Astrocyte (in vitro differentiated cells and primary cell): Measurements from ENCODE around the gene TPPP2. TPM values are rescaled to one million over a fixed set of nuclear protein-coding genes. Genes with fewer than 3 reads are reported as not detected.

Source experiments
- DNase-seq: peaks from one replicate; pipeline ENCODE4 v3.0.0-alpha.2; 2010; ENCODE audit warnings: low read depth
- FAIRE-seq: peaks from 2 replicates; lab custom pipeline; 2011; peaks lifted over from hg19 to GRCh38; lab: Jason Lieb, UNC
- H2AFZ ChIP-seq: 2 replicates; pipeline ENCODE4 v1.6.0; 2012; ENCODE audit warnings: low read depth, low read length, inconsistent platforms
- H3K27ac ChIP-seq: 2 replicates; pipeline ENCODE4 v1.5.1; 2011; ENCODE audit warnings: low read depth, low read length, inconsistent platforms
- H3K27me3 ChIP-seq: 2 replicates; pipeline ENCODE4 v1.6.0; 2011; ENCODE audit warnings: low read length, inconsistent platforms; ENCODE audit not compliant: insufficient read depth
- H3K36me3 ChIP-seq: 2 replicates; pipeline ENCODE4 v1.5.1; 2011; ENCODE audit warnings: low read length, inconsistent platforms; ENCODE audit not compliant: insufficient read depth
- H3K4me1 ChIP-seq: 2 replicates; pipeline ENCODE4 v1.5.1; 2011; ENCODE audit warnings: low read length, inconsistent platforms; ENCODE audit not compliant: insufficient read depth
- H3K4me2 ChIP-seq: 2 replicates; pipeline ENCODE4 v1.6.0; 2012; ENCODE audit warnings: low read length, inconsistent platforms
- H3K4me3 ChIP-seq: 2 replicates; pipeline ENCODE4 v1.5.1; 2011; ENCODE audit warnings: low read depth, mild to moderate bottlenecking, low read length, inconsistent platforms; ENCODE audit not compliant: insufficient read depth
- H3K79me2 ChIP-seq: 2 replicates; pipeline ENCODE4 v1.6.0; 2012; ENCODE audit warnings: mild to moderate bottlenecking, low read length, inconsistent platforms; ENCODE audit not compliant: insufficient read depth
- H3K9ac ChIP-seq: 2 replicates; pipeline ENCODE4 v1.6.0; 2012; ENCODE audit warnings: mild to moderate bottlenecking, low read length, inconsistent platforms
- H3K9me3 ChIP-seq: 2 replicates; pipeline ENCODE4 v1.5.1; 2012; ENCODE audit warnings: low read depth, mild to moderate bottlenecking, low read length, inconsistent platforms; ENCODE audit not compliant: insufficient read depth
- H4K20me1 ChIP-seq: 2 replicates; pipeline ENCODE4 v1.6.0; 2012; ENCODE audit warnings: low read length, inconsistent platforms; ENCODE audit not compliant: insufficient read depth
- H3K27ac Mint-ChIP-seq: one replicate; pipeline ENCODE4 v1.8.0; 2021; ENCODE audit warnings: mild to moderate bottlenecking, mixed read lengths; ENCODE audit not compliant: unreplicated experiment
- H3K27me3 Mint-ChIP-seq: one replicate; pipeline ENCODE4 v1.8.0; 2021; ENCODE audit warnings: low read depth, mixed read lengths; ENCODE audit not compliant: unreplicated experiment
- H3K36me3 Mint-ChIP-seq: one replicate; pipeline ENCODE4 v1.8.0; 2021; ENCODE audit warnings: low read depth, mixed read lengths; ENCODE audit not compliant: unreplicated experiment
- H3K4me1 Mint-ChIP-seq: one replicate; pipeline ENCODE4 v1.8.0; 2021; ENCODE audit warnings: low read depth, mixed read lengths; ENCODE audit not compliant: unreplicated experiment
- H3K4me3 Mint-ChIP-seq: one replicate; pipeline ENCODE4 v1.8.0; 2021; ENCODE audit warnings: mild to moderate bottlenecking, moderate library complexity, mixed read lengths; ENCODE audit not compliant: unreplicated experiment
- H3K9me3 Mint-ChIP-seq: one replicate; pipeline ENCODE4 v1.8.0; 2021; ENCODE audit warnings: mild to moderate bottlenecking, mixed read lengths; ENCODE audit not compliant: unreplicated experiment
- EZH2 ChIP-seq: IDR thresholded peaks from 2 replicates; pipeline ENCODE4 v1.6.1; 2012; ENCODE audit warnings: mild to moderate bottlenecking, low read length, inconsistent platforms; ENCODE audit not compliant: insufficient read depth
- total RNA-seq: library from RNA; stranded (reverse); gene quantifications from 2 replicates; pipeline ENCODE4 v1.2.1, GENCODE V29; 2021
- TF ChIP-seq, protein P1 (sequence below): IDR thresholded peaks from 2 replicates; pipeline ENCODE4 v1.5.1; 2011; ENCODE audit warnings: low read depth, mild to moderate bottlenecking, inconsistent platforms, low read length, moderate library complexity; ENCODE audit not compliant: insufficient read depth

TPPP2 gene
- total RNA-seq, 1 donor from 2014 or later = not detected

DNA sequence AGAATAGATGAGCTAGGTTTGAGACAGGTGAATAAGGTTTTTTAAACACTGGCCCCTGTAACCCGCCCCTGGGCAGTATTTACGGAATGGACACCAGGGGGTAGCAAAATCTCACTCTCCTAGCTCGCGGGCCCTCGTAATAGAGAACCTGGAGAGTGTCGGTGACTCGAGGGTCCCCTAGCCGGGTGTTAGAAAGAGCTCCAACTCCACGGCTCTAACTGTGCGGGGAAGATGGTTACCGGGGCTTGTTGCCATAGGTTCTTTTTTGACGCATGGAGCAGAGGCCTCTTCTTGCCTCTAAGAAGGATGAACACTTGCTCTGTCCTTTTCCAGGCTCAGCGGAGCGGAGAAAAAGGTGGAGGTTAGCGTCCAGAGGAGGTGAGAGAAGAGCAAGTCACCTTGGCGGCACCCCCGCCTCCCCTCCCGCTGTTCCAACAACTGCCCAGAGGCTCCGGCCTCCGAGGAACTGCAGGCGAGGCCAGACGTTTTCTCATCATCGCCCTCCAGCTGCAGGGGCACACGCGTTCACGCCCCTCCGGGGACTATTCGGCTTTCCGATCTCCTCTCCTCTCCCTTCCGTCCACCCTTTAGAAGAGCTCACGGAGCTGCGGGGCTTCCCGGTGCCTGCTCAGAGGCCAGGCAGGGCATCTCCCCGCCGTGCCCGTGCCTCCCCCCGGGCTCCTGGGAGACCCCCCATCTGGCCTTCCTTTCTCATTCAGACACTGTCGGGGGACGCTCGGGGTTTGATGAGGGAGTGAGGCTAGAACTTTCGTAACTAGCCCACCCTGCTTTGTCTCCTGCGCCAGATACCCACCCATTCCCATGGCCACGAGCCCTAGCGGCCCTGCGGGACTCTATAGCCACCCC, 38.7 kb downstream of the TPPP2 start:
- Histone ChIP-seq H3K36me3 (peaks cover 12% of the 10 kb centered on the region), H3K4me2 (peak overlapping the region; percentile 99), H3K9ac (peak overlapping the region; percentile 98), H3K4me3 (peak overlapping the region; percentile 67), H3K4me1 (peaks cover 35% of the 10 kb centered on the region), H2AFZ (peak overlapping the region; percentile 61), H3K79me2 (peaks cover 23% of the 10 kb centered on the region), H3K27me3 (no peaks in the 10 kb centered on the region), H3K9me3 (no peaks in the 10 kb centered on the region), H4K20me1 (peaks cover 20% of the 10 kb centered on the region), H3K27ac (peak overlapping the region; percentile 97)
- FAIRE-seq = no peak
- Mint-ChIP-seq H3K27me3 (no peaks in the 10 kb centered on the region), H3K36me3 (peaks cover 7% of the 10 kb centered on the region), H3K9me3 (no peaks in the 10 kb centered on the region), H3K4me3 (peak overlapping the region; percentile 90), H3K27ac (peak overlapping the region; percentile 93), H3K4me1 (peaks cover 37% of the 10 kb centered on the region)
- TF ChIP-seq, protein P1, sequence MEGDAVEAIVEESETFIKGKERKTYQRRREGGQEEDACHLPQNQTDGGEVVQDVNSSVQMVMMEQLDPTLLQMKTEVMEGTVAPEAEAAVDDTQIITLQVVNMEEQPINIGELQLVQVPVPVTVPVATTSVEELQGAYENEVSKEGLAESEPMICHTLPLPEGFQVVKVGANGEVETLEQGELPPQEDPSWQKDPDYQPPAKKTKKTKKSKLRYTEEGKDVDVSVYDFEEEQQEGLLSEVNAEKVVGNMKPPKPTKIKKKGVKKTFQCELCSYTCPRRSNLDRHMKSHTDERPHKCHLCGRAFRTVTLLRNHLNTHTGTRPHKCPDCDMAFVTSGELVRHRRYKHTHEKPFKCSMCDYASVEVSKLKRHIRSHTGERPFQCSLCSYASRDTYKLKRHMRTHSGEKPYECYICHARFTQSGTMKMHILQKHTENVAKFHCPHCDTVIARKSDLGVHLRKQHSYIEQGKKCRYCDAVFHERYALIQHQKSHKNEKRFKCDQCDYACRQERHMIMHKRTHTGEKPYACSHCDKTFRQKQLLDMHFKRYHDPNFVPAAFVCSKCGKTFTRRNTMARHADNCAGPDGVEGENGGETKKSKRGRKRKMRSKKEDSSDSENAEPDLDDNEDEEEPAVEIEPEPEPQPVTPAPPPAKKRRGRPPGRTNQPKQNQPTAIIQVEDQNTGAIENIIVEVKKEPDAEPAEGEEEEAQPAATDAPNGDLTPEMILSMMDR = peak; percentile 63
- no peak for TF ChIP-seq EZH2
- peak; percentile 22 for DNase-seq

GRCh38 chr14:21069388-21070082, 39.5 kb downstream of the TPPP2 start:
- Mint-ChIP-seq H3K27me3 (no peaks in the 10 kb centered on the region), H3K36me3 (peaks cover 7% of the 10 kb centered on the region), H3K4me1 (peaks cover 34% of the 10 kb centered on the region), H3K27ac (peak overlapping the region; percentile 87), H3K9me3 (no peaks in the 10 kb centered on the region), H3K4me3 (peak overlapping the region; percentile 90)
- DNase-seq (peak; percentile 23), FAIRE-seq (no peak)
- no peak for TF ChIP-seq EZH2
- TF ChIP-seq, protein P1 = no peak
- H3K27me3 ChIP-seq = no peaks in the 10 kb centered on the region
- H3K4me2 ChIP-seq = peak overlapping the region; percentile 99
- H3K9me3 ChIP-seq = no peaks in the 10 kb centered on the region
- peaks cover 30% of the 10 kb centered on the region for H3K79me2 ChIP-seq
- peaks cover 27% of the 10 kb centered on the region for H4K20me1 ChIP-seq
- H3K4me1 ChIP-seq = peaks cover 32% of the 10 kb centered on the region
- H3K4me3 ChIP-seq = peak overlapping the region; percentile 67
- peak overlapping the region; percentile 97 for H3K27ac ChIP-seq
- H3K9ac ChIP-seq = peak overlapping the region; percentile 98
- peaks cover 17% of the 10 kb centered on the region for H3K36me3 ChIP-seq
- H2AFZ ChIP-seq = peak overlapping the region; percentile 61
